ENCODE results near the gene AHCYL2. TPM values are rescaled to one million over a fixed set of nuclear protein-coding genes. Genes with fewer than 3 reads are reported as not detected.
"Not testable (repeated sequence)": the region's sequence is repeated elsewhere in the genome, so short reads cannot be mapped to it uniquely, and the experiment has no call there.

AHCYL2 gene
- total and polyA plus RNA-seq, 12 donors = 6.6 to 57.1 (median 21.7) TPM

- H3K36me3 ChIP-seq (replicated peaks in 1 of 2); H3K9me3 ChIP-seq (replicated peaks in 1 of 3); H3K27me3 ChIP-seq; DNase-seq; intact Hi-C loops (cut with DNase I); H3K4me3 ChIP-seq; H3K27ac ChIP-seq: not testable (repeated sequence)
- WGBS, 4 donors = 94 to 99% (median 98%) methylated on average over 6 of the region's 6 CpGs
- peaks cover 7 to 10% of the 10 kb centered on the region in 2 donors for H3K4me1 ChIP-seq (replicated peaks in 1 of 2)
Observed at GRCh38 chr7:129447445-129447844, 222.6 kb downstream of the AHCYL2 start.

GRCh38 chr7:129448608-129449007 lies 223.8 kb downstream of the AHCYL2 start:
- H3K4me1 ChIP-seq (replicated peaks in 1 of 2); H3K27me3 ChIP-seq; H3K4me3 ChIP-seq; H3K36me3 ChIP-seq (replicated peaks in 1 of 2); intact Hi-C loops (cut with DNase I); H3K27ac ChIP-seq; DNase-seq; H3K9me3 ChIP-seq (replicated peaks in 1 of 3): not testable (repeated sequence)
- WGBS, 4 donors = 86 to 97% (median 89%) methylated on average over 2 of the region's 2 CpGs

- DNase-seq = no peak
- H3K9me3 ChIP-seq (replicated peaks in 1 of 3) = peaks cover 0 to 7% (median 0%) of the 10 kb centered on the region in 3 donors
- no peak overlapping the region for H3K4me3 ChIP-seq
- no peaks in the 10 kb centered on the region for H3K27me3 ChIP-seq
- no peaks in the 10 kb centered on the region for H3K4me1 ChIP-seq (replicated peaks in 1 of 2)
- no peak overlapping the region for H3K27ac ChIP-seq
- intact Hi-C loops (cut with DNase I) = no loop called here
- no peak for TF ChIP-seq CTCF (IDR thresholded peaks at IDR 0.05)
- TF ChIP-seq POLR2A (IDR thresholded peaks at IDR 0.05) = no peak
- no peaks in the 10 kb centered on the region for H3K36me3 ChIP-seq (replicated peaks in 1 of 2)
Observed at GRCh38 chr7:129450295-129450694, 225.5 kb downstream of the AHCYL2 start.

- DNase-seq = no peak
- no peak overlapping the region for H3K4me3 ChIP-seq
- no peaks in the 10 kb centered on the region for H3K4me1 ChIP-seq (replicated peaks in 1 of 2)
- H3K27me3 ChIP-seq = no peaks in the 10 kb centered on the region
- no peak for TF ChIP-seq POLR2A (IDR thresholded peaks at IDR 0.05)
- no peaks in the 10 kb centered on the region for H3K36me3 ChIP-seq (replicated peaks in 1 of 2)
- 81 to 90% (median 85%) methylated on average over 2 of the region's 2 CpGs for WGBS, 4 donors
- H3K9me3 ChIP-seq (replicated peaks in 1 of 3) = peaks cover 0 to 7% (median 0%) of the 10 kb centered on the region in 3 donors
- H3K27ac ChIP-seq = no peak overlapping the region
- intact Hi-C loops (cut with DNase I) = no loop called here
Observed at GRCh38 chr7:129452589-129453231, 227.9 kb downstream of the AHCYL2 start.

GRCh38 chr7:129453510-129454248 lies 228.8 kb downstream of the AHCYL2 start:
- Histone ChIP-seq H3K4me3 (no peak overlapping the region), H3K27me3 (no peaks in the 10 kb centered on the region), H3K36me3 (replicated peaks in 1 of 2) (no peaks in the 10 kb centered on the region), H3K27ac (no peak overlapping the region), H3K4me1 (replicated peaks in 1 of 2) (no peaks in the 10 kb centered on the region), H3K9me3 (replicated peaks in 1 of 3) (peaks cover 0 to 4% (median 0%) of the 10 kb centered on the region in 3 donors)
- no peak for TF ChIP-seq POLR2A (IDR thresholded peaks at IDR 0.05)
- TF ChIP-seq CTCF (IDR thresholded peaks at IDR 0.05) = no peak
- intact Hi-C loops (cut with DNase I) = no loop called here
- WGBS, 4 donors = 97 to 100% (median 100%) methylated on average over 1 of the region's 1 CpG
- no peak for DNase-seq

GRCh38 chr7:129454249-129454551 lies 229.4 kb downstream of the AHCYL2 start:
- Histone ChIP-seq H3K27me3 (no peaks in the 10 kb centered on the region), H3K36me3 (replicated peaks in 1 of 2) (no peaks in the 10 kb centered on the region), H3K4me1 (replicated peaks in 1 of 2) (no peaks in the 10 kb centered on the region), H3K27ac (no peak overlapping the region), H3K9me3 (replicated peaks in 1 of 3) (no peaks in the 10 kb centered on the region), H3K4me3 (no peak overlapping the region)
- no peak for TF ChIP-seq CTCF (IDR thresholded peaks at IDR 0.05)
- 94 to 100% (median 98%) methylated on average over 4 of the region's 4 CpGs for WGBS, 4 donors
- no peak for DNase-seq
- intact Hi-C loops (cut with DNase I) = no loop called here

All from adrenal gland (tissue), 12 donors.